ENCODE data around the gene ZDHHC3.

ZDHHC3 gene

GRCh38 chr3:44920081-44920480, 55.9 kb downstream of the ZDHHC3 start:
- Histone ChIP-seq H4K20me1 (ENCODE audit: insufficient read depth, low read length) (no peaks in the 10 kb centered on the region), H3K9ac (ENCODE audit: low read length) (no peak overlapping the region), H3K4me1 (ENCODE audit: low read length) (no peaks in the 10 kb centered on the region), H3K27me3 (ENCODE audit: low read depth, low read length) (no peaks in the 10 kb centered on the region), H3K27ac (ENCODE audit: low read length) (no peak overlapping the region), H3K4me2 (ENCODE audit: low read length) (no peak overlapping the region), H3K79me2 (ENCODE audit: low read length) (no peaks in the 10 kb centered on the region), H3K9me3 (ENCODE audit: insufficient read depth, low read length) (no peaks in the 10 kb centered on the region), H3K4me3 (ENCODE audit: low read length) (no peak overlapping the region), H2AFZ (ENCODE audit: low read depth, low read length) (no peak overlapping the region), H3K36me3 (replicated peaks; ENCODE audit: low read depth, low read length) (peaks cover 8% of the 10 kb centered on the region)
- TF ChIP-seq CTCF (IDR thresholded peaks at IDR 0.05; ENCODE audit: low read depth, low read length) (no peak), EZH2phosphoT487 (IDR thresholded peaks at IDR 0.05; ENCODE audit: low read depth) (no peak)

- H3K4me3 ChIP-seq (ENCODE audit: low read length): no peak overlapping the region
- 0 out of 2 replicates have a peak, but pooled peaks cover 2% of the 10 kb centered on the region for H4K20me1 ChIP-seq (ENCODE audit: insufficient read depth, low read length)
Measured at GRCh38 chr3:44918581-44918980, 57.4 kb downstream of the ZDHHC3 start.

GRCh38 chr3:44918087-44918486, 57.9 kb downstream of the ZDHHC3 start:
- no peak overlapping the region for H3K4me3 ChIP-seq (ENCODE audit: low read length)
- H2AFZ ChIP-seq (ENCODE audit: low read depth, low read length): no peak overlapping the region
- H3K36me3 ChIP-seq (replicated peaks; ENCODE audit: low read depth, low read length): peaks cover 3% of the 10 kb centered on the region
- no peaks in the 10 kb centered on the region for H3K4me1 ChIP-seq (ENCODE audit: low read length)
- no peaks in the 10 kb centered on the region for H3K27me3 ChIP-seq (ENCODE audit: low read depth, low read length)
- no peaks in the 10 kb centered on the region for H3K79me2 ChIP-seq (ENCODE audit: low read length)
- no peaks in the 10 kb centered on the region for H3K9me3 ChIP-seq (ENCODE audit: insufficient read depth, low read length)
- H3K4me2 ChIP-seq (ENCODE audit: low read length): no peak overlapping the region
- H3K27ac ChIP-seq (ENCODE audit: low read length): no peak overlapping the region
- H4K20me1 ChIP-seq (ENCODE audit: insufficient read depth, low read length): 0 out of 2 replicates have a peak, but pooled peaks cover 3% of the 10 kb centered on the region
- TF ChIP-seq EZH2phosphoT487 (IDR thresholded peaks at IDR 0.05; ENCODE audit: low read depth) (no peak), CTCF (IDR thresholded peaks at IDR 0.05; ENCODE audit: low read depth, low read length) (no peak)
- no peak overlapping the region for H3K9ac ChIP-seq (ENCODE audit: low read length)

More at GRCh38 chr3:44918581-44918980, 57.4 kb downstream of the ZDHHC3 start:
- Histone ChIP-seq H3K9ac (ENCODE audit: low read length) (no peak overlapping the region), H3K27me3 (ENCODE audit: low read depth, low read length) (no peaks in the 10 kb centered on the region), H3K4me1 (ENCODE audit: low read length) (no peaks in the 10 kb centered on the region), H3K36me3 (replicated peaks; ENCODE audit: low read depth, low read length) (peaks cover 3% of the 10 kb centered on the region), H3K79me2 (ENCODE audit: low read length) (no peaks in the 10 kb centered on the region), H3K9me3 (ENCODE audit: insufficient read depth, low read length) (no peaks in the 10 kb centered on the region), H3K4me2 (ENCODE audit: low read length) (no peak overlapping the region), H3K27ac (ENCODE audit: low read length) (no peak overlapping the region), H2AFZ (ENCODE audit: low read depth, low read length) (no peak overlapping the region)
- no peak for TF ChIP-seq CTCF (IDR thresholded peaks at IDR 0.05; ENCODE audit: low read depth, low read length)

- H3K36me3 ChIP-seq (replicated peaks; ENCODE audit: low read depth, low read length): no peaks in the 10 kb centered on the region
- H3K27me3 ChIP-seq (ENCODE audit: low read depth, low read length): no peaks in the 10 kb centered on the region
- no peak overlapping the region for H3K9ac ChIP-seq (ENCODE audit: low read length)
- 0 out of 2 replicates have a peak, but pooled peaks cover 3% of the 10 kb centered on the region for H4K20me1 ChIP-seq (ENCODE audit: insufficient read depth, low read length)
- H2AFZ ChIP-seq (ENCODE audit: low read depth, low read length): no peak overlapping the region
- H3K4me3 ChIP-seq (ENCODE audit: low read length): no peak overlapping the region
- no peak overlapping the region for H3K4me2 ChIP-seq (ENCODE audit: low read length)
- no peaks in the 10 kb centered on the region for H3K79me2 ChIP-seq (ENCODE audit: low read length)
- H3K4me1 ChIP-seq (ENCODE audit: low read length): no peaks in the 10 kb centered on the region
- TF ChIP-seq EZH2phosphoT487 (IDR thresholded peaks at IDR 0.05; ENCODE audit: low read depth) (no peak), CTCF (IDR thresholded peaks at IDR 0.05; ENCODE audit: low read depth, low read length) (no peak)
- H3K9me3 ChIP-seq (ENCODE audit: insufficient read depth, low read length): no peaks in the 10 kb centered on the region
- H3K27ac ChIP-seq (ENCODE audit: low read length): no peak overlapping the region
Measured at GRCh38 chr3:44915702-44916438, 60.1 kb downstream of the ZDHHC3 start.

Data from OCI-LY3 (cell line).